ENCODE measurements around the gene UCN2. TPM values are rescaled to one million over a fixed set of nuclear protein-coding genes. Genes with fewer than 3 reads are reported as not detected.

UCN2 gene
- total and polyA plus RNA-seq, 9 of the 15 experiments (the other 6 are each of a cell fraction or from before 2014, with no cell fraction given): 0.08 to 0.11 TPM; not detected in 7

- TF ChIP-seq, protein P1, sequence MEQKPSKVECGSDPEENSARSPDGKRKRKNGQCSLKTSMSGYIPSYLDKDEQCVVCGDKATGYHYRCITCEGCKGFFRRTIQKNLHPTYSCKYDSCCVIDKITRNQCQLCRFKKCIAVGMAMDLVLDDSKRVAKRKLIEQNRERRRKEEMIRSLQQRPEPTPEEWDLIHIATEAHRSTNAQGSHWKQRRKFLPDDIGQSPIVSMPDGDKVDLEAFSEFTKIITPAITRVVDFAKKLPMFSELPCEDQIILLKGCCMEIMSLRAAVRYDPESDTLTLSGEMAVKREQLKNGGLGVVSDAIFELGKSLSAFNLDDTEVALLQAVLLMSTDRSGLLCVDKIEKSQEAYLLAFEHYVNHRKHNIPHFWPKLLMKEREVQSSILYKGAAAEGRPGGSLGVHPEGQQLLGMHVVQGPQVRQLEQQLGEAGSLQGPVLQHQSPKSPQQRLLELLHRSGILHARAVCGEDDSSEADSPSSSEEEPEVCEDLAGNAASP (IDR thresholded peaks at IDR 0.05): no peak
- TF ChIP-seq MLLT1 (IDR thresholded peaks at IDR 0.05) (no peak), ZNF253 (CRISPR knock-in tag; conservative IDR thresholded peaks at IDR 0.05) (no peak), ZNF318 (IDR thresholded peaks at IDR 0.05; ENCODE audit: borderline replicate concordance in 1 of 2, low read depth in 1 of 2) (no peak), FOXA1 (IDR thresholded peaks at IDR 0.05; ENCODE audit: borderline replicate concordance) (no peak), CGGBP1 (CRISPR knock-in tag; IDR thresholded peaks at IDR 0.05) (no peak), ZNF224 (CRISPR knock-in tag; IDR thresholded peaks at IDR 0.05) (no peak), HEY1 (CRISPR knock-in tag; IDR thresholded peaks at IDR 0.05; ENCODE audit: borderline replicate concordance) (no peak), KAT7 (CRISPR knock-in tag; IDR thresholded peaks at IDR 0.05; ENCODE audit: borderline replicate concordance) (peak; percentile 79; the same call in 1 of the 2 replicates)
- TF ChIP-seq, protein P2, sequence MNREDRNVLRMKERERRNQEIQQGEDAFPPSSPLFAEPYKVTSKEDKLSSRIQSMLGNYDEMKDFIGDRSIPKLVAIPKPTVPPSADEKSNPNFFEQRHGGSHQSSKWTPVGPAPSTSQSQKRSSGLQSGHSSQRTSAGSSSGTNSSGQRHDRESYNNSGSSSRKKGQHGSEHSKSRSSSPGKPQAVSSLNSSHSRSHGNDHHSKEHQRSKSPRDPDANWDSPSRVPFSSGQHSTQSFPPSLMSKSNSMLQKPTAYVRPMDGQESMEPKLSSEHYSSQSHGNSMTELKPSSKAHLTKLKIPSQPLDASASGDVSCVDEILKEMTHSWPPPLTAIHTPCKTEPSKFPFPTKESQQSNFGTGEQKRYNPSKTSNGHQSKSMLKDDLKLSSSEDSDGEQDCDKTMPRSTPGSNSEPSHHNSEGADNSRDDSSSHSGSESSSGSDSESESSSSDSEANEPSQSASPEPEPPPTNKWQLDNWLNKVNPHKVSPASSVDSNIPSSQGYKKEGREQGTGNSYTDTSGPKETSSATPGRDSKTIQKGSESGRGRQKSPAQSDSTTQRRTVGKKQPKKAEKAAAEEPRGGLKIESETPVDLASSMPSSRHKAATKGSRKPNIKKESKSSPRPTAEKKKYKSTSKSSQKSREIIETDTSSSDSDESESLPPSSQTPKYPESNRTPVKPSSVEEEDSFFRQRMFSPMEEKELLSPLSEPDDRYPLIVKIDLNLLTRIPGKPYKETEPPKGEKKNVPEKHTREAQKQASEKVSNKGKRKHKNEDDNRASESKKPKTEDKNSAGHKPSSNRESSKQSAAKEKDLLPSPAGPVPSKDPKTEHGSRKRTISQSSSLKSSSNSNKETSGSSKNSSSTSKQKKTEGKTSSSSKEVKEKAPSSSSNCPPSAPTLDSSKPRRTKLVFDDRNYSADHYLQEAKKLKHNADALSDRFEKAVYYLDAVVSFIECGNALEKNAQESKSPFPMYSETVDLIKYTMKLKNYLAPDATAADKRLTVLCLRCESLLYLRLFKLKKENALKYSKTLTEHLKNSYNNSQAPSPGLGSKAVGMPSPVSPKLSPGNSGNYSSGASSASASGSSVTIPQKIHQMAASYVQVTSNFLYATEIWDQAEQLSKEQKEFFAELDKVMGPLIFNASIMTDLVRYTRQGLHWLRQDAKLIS (CRISPR knock-in tag; IDR thresholded peaks at IDR 0.05): peak; percentile 69; the same call in 1 of the 2 replicates
Measured at GRCh38 chr3:48609088-48610005, 45.8 kb upstream of the UCN2 start, which contains the start of gene UQCRC1 (continued).

Measured in K562 (cell line).